Measurements from ENCODE around the gene ARHGAP26.

ARHGAP26 gene

GRCh38 chr5:143214458-143214857 is 444.3 kb downstream of the ARHGAP26 start:
- TF ChIP-seq, protein P1, sequence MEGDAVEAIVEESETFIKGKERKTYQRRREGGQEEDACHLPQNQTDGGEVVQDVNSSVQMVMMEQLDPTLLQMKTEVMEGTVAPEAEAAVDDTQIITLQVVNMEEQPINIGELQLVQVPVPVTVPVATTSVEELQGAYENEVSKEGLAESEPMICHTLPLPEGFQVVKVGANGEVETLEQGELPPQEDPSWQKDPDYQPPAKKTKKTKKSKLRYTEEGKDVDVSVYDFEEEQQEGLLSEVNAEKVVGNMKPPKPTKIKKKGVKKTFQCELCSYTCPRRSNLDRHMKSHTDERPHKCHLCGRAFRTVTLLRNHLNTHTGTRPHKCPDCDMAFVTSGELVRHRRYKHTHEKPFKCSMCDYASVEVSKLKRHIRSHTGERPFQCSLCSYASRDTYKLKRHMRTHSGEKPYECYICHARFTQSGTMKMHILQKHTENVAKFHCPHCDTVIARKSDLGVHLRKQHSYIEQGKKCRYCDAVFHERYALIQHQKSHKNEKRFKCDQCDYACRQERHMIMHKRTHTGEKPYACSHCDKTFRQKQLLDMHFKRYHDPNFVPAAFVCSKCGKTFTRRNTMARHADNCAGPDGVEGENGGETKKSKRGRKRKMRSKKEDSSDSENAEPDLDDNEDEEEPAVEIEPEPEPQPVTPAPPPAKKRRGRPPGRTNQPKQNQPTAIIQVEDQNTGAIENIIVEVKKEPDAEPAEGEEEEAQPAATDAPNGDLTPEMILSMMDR (IDR thresholded peaks at IDR 0.05; ENCODE audit: borderline replicate concordance, insufficient read depth, low read depth, low read length) = no peak

GRCh38 chr5:143214890-143215289 is 444.7 kb downstream of the ARHGAP26 start:
- TF ChIP-seq, protein P1 (IDR thresholded peaks at IDR 0.05; ENCODE audit: borderline replicate concordance, insufficient read depth, low read depth, low read length) = no peak
- no peak overlapping the region for H3K4me3 ChIP-seq (ENCODE audit: low read depth, low read length)

More at GRCh38 chr5:143214458-143214857, 444.3 kb downstream of the ARHGAP26 start:
- no peak overlapping the region for H3K4me3 ChIP-seq (ENCODE audit: low read depth, low read length)

DNA sequence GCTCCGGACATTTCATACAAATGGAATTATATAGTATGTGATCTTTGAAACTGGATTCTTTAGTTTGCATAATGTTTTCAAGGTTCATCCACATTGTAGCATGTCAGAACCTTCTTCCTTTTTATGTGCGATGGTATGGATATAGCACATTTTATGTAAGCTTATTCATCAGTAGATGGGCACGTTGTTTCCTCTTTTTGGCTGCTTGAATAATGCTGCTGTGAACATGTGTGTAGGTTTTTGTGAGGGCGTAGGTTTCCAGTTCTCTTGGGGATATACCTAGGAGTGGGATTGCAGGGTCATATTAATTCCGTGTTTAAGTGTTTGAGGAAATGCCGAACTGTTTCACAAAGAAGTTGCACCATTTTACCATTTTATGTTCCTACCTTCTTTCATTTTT is 445.5 kb downstream of the ARHGAP26 start:
- TF ChIP-seq, protein P1 (IDR thresholded peaks at IDR 0.05; ENCODE audit: borderline replicate concordance, insufficient read depth, low read depth, low read length) = no peak
- no peak overlapping the region for H3K4me3 ChIP-seq (ENCODE audit: low read depth, low read length)

DNA sequence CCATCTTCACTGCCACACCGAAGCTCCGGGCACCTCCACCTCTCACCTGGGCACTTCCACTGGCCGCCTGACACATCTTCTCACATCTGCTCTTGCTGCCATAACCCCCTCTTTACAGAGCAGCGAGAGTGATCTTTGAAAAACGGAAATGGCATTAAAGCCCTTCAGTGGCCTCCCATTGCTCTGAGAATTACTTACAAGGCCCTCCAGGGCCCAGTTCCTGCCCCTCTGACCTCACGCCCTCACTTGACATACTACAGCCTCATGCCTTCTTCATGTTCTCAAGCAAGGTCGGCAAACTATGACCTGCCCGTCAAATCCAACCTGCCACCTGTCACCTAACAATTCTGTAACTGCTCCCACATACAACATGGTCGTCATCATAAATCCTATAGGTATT is 446.0 kb downstream of the ARHGAP26 start:
- TF ChIP-seq, protein P1 (IDR thresholded peaks at IDR 0.05; ENCODE audit: borderline replicate concordance, insufficient read depth, low read depth, low read length) = no peak
- no peak overlapping the region for H3K4me3 ChIP-seq (ENCODE audit: low read depth, low read length)

GRCh38 chr5:143217065-143217803 is 447.1 kb downstream of the ARHGAP26 start:
- no peak overlapping the region for H3K4me3 ChIP-seq (ENCODE audit: low read depth, low read length)
- TF ChIP-seq, protein P1 (IDR thresholded peaks at IDR 0.05; ENCODE audit: borderline replicate concordance, insufficient read depth, low read depth, low read length) = no peak

DNA sequence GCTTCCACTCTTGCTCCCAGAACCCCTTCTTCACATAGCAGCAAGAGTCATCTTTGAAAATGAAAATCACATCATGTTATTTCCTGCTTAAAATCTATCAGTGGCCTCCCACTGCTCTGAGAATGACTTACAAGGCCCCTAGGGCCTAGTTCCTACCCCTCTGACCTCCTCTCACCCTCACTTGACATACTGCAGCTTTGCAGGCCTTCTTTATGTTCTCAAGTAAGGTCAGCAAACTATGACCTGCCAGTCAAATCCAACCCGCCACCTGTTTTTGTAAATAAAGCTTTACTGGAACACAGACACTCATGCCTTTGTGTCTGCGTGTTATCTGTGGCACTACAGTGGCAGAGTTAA is 447.6 kb downstream of the ARHGAP26 start:
- no peak overlapping the region for H3K4me3 ChIP-seq (ENCODE audit: low read depth, low read length)
- TF ChIP-seq, protein P1 (IDR thresholded peaks at IDR 0.05; ENCODE audit: borderline replicate concordance, insufficient read depth, low read depth, low read length) = no peak

- H3K4me3 ChIP-seq (ENCODE audit: low read depth, low read length) = no peak overlapping the region
- TF ChIP-seq, protein P1 (IDR thresholded peaks at IDR 0.05; ENCODE audit: borderline replicate concordance, insufficient read depth, low read depth, low read length) = no peak
These were observed 448.5 kb downstream of the ARHGAP26 start for GRCh38 chr5:143218517-143219170.
